GM12872 (cell line): Measurements from ENCODE around the gene TMEM270.

Experiments
- TF ChIP-seq, protein P1 (sequence below): IDR thresholded peaks from 3 replicates; pipeline ENCODE4 v1.5.1; 2011; ENCODE audit warnings: low read depth, mild to moderate bottlenecking, low read length, moderate library complexity; ENCODE audit not compliant: insufficient read depth

TMEM270 gene

GRCh38 chr7:73904219-73905137, 43.5 kb downstream of the TMEM270 start:
- TF ChIP-seq, protein P1, sequence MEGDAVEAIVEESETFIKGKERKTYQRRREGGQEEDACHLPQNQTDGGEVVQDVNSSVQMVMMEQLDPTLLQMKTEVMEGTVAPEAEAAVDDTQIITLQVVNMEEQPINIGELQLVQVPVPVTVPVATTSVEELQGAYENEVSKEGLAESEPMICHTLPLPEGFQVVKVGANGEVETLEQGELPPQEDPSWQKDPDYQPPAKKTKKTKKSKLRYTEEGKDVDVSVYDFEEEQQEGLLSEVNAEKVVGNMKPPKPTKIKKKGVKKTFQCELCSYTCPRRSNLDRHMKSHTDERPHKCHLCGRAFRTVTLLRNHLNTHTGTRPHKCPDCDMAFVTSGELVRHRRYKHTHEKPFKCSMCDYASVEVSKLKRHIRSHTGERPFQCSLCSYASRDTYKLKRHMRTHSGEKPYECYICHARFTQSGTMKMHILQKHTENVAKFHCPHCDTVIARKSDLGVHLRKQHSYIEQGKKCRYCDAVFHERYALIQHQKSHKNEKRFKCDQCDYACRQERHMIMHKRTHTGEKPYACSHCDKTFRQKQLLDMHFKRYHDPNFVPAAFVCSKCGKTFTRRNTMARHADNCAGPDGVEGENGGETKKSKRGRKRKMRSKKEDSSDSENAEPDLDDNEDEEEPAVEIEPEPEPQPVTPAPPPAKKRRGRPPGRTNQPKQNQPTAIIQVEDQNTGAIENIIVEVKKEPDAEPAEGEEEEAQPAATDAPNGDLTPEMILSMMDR, result no peak

DNA sequence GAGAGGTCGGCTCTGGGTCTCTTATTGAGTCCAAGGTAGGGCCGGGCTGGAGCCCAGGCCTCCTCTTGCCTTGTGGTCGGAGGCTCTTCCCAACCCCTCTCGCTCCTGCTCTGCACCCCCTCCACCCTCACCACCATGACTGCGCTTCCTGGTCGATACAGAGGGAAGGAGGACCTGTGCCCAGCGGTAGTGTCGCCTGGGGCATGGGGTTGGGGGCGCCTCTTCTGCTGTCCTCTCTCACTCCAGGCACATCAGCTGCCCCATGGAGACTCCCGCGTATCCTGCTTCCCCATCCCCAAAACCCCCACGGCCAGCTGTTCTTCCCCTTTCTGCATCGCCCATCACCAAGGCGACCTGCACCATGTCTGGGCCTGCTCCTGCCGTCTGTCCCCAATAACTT, 44.4 kb downstream of the TMEM270 start:
- TF ChIP-seq, protein P1, result no peak

DNA sequence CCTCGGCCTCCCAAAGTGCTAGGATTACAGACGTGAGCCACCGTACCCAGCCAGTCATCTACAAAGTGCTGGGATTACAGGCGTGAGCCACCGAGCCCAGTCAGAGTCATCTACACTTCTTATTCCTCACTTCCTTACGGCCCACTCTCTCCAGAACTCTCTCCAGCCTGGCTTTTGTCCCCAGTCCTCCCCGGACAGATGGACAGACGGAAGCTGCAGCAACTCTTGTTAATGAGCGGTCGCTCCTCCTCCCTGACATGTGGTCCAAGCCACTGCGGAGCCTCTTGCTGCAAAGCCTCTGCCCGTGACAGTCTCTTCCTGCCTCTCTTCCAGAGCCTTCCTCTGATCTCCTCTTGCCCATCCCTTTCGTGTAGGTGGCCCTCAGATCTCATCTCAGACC, 45.9 kb downstream of the TMEM270 start:
- TF ChIP-seq, protein P1, result no peak

DNA sequence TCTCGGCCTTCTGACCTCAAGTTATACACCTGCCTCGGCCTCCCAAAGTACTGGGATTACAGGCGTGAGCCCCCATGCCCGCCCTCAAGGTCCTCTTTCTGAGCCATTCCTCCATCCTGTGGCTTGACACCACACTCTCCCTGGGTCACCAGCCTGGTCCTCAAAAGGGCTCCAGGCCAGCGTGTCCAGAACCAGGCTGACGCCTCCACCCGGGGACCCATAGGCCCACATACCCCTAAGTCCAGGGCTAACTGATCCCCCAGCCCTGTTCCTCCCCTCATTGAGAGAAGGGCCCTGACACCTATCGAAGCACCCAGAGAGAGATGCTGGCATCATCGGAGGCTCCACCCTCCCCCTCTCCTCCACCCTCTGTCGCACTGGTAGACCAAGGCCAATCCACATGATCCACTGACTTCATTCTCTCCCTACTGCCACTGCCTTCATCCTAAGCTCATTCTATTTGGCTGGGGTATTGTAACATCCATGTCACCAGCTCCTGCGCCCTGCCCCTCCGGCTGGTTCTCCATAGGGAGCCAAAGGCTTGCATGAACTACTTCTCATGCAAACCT, 46.7 kb downstream of the TMEM270 start:
- TF ChIP-seq, protein P1, result no peak

DNA sequence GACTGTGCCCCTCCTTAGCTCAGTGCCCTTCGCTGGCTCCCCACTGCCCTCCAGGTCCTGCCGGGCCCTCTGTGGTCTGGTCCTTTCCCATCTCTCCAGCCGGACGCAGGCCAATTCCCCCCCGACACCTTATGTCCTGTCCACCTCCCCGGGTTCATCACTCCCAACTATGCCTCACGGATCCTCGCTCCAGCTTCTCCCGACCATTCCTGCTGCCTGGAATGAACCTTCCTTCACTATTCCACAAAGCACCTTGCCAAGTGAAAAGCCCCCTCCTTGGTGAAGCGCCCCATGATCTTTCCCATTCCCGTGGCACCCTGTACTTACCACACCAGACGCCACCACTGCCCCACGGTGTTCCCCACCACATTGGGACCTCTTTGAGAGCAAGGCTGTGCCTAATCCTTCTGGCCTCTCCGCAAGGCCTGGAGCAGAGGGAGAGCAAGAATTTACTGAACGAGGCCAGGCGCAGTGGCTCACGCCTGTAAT, 47.2 kb downstream of the TMEM270 start:
- TF ChIP-seq, protein P1, result no peak

DNA sequence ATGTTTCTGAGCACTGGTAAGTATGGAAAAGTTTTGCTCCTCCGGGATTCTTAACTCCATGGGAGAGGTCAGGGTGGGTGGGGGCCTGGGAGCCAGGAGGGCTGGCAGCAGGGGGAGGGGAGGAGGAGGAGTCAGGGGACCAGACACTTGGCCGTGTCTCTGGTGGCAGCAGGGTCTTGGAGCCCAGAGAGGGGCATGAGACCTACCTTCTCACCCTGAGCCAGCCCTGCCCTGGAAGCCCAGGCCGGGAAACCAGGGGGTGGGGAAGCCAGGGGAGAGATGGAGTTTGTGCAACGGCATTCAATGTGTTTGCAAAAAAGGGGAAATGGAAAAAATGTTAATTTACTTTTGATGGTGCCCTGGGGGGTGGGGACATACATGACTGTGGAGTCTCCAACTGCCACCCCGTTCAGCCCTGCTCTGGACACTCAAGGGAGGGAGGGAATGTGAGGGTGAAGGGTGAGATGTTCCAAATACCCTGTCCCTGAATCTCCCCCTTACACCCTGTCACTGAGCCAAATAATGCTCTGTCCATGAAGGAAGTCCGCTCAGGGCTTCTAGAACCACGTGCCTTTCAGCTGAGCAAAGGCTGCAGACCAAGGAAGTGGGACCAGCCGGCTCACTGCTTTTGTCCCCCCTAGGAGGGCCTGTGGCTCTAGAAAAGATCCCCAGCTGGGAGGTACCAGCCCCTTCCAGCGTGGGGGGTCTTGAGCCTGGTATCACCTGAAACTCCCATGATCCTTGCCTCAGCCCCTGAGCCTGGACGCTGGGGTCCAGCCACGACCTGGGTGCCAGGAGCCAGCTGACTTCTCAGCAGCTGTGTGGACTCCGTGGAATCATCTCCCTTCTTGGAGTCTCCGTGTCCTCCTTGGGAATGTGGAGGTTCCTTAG, 48.3 kb downstream of the TMEM270 start:
- TF ChIP-seq, protein P1, result no peak

DNA sequence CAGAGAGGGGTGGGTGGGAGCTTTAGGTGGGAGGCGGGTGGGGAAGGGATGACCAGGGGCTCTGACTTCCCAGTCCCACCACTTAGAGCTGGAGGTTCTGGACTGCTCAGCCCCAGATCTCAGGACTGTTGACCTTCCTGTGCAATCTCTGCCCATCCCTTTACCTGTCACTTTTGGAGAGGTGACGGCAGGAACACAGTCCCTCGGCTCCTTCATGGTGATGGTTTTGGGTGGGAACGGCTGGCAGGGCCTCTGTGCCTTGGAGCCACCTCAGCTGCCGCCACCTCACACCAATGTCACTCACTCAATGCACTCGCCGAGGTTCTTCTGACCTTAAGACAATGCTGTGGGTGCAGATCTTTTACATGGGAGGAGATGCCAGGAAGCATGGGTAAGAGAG, 49.0 kb downstream of the TMEM270 start:
- TF ChIP-seq, protein P1, result no peak
